Colonic mucosa (tissue), 4 donors: ENCODE results near the gene ZRSR2. TPM values are rescaled to one million over a fixed set of nuclear protein-coding genes. Genes with fewer than 3 reads are reported as not detected.
A peak's percentile ranks its signal among the peaks of the same experiment; 100 is the strongest.

Source experiments
- DNase-seq: peaks from one replicate; pipeline ENCODE4 v3.0.0-alpha.2; 2020
- H3K27ac ChIP-seq: fragments of 200-600 bp; one replicate; pipeline ENCODE4 v1.8.0; 2021
- H3K27me3 ChIP-seq: fragments of 200-600 bp; one replicate; pipeline ENCODE4 v1.8.0; 2021
- H3K36me3 ChIP-seq: fragments of 200-600 bp; one replicate; pipeline ENCODE4 v1.8.0; 2021
- H3K4me1 ChIP-seq: fragments of 200-600 bp; one replicate; pipeline ENCODE4 v1.8.0; 2021; ENCODE audit warnings: mild to moderate bottlenecking
- H3K4me3 ChIP-seq: fragments of 200-600 bp; one replicate; pipeline ENCODE4 v1.8.0; 2021
- H3K9ac ChIP-seq, 2 donors: one replicate each; pipeline ENCODE4 v1.7.0; 2013; ENCODE audit warnings: control low read depth in 2 of 2, low read depth in 2 of 2, low read length in 2 of 2
- H3K9me3 ChIP-seq: fragments of 200-600 bp; one replicate; pipeline ENCODE4 v1.8.0; 2021
- CTCF ChIP-seq: fragments of 200-600 bp; IDR thresholded peaks from one replicate; pipeline ENCODE4 v1.8.0; 2022; ENCODE audit warnings: antibody characterized with exemption, mild to moderate bottlenecking
- intact Hi-C: fragments of 100-400 bp; cut with DNase I; formaldehyde crosslinking; loops from one replicate; pipeline ENCODE4 v1.14.1; 2022
- total RNA-seq, 2 donors: library from RNA; stranded (reverse); fragmentation: NEBNext Ultra II Directional in 1 of 2; extraction: Animal tissue kit (Norgen Biotek cat#: 25700) in 1 of 2; gene quantifications; one replicate each; pipeline ENCODE4 v1.2.1, GENCODE V29; 2021
- donor health status: healthy.
- donor health status: DM: no; HTN: no; CAD: no.
- donor health status: DM: no; HTN: no; CAD: no.

The ZRSR2 gene
- total RNA-seq, 2 donors from 2014 or later = 7.9 to 8.4 TPM

GRCh38 chrX:15854712-15855567 is 64.7 kb downstream of the ZRSR2 start, which contains the start of gene AP1S2:
Gene AP1S2 (minus strand): TSS chrX:15854813. CDS start chrX:15852524, 2,289 bp downstream.
- Histone ChIP-seq H3K4me1 (peaks cover 4% of the 10 kb centered on the region), H3K9ac (peak within 1 kb of the TSS; percentile 52 to 73), H3K36me3 (no peaks in the 10 kb centered on the region), H3K9me3 (no peaks in the 10 kb centered on the region), H3K27ac (peak within 1 kb of the TSS; percentile 90), H3K4me3 (peak within 1 kb of the TSS; percentile 79), H3K27me3 (no peaks in the 10 kb centered on the region)
- TF ChIP-seq CTCF = no peak
- DNase-seq = peak; percentile 97
- intact Hi-C loops = no loop called here

- Histone ChIP-seq H3K9ac (peak overlapping the region; percentile 52 to 54), H3K9me3 (no peaks in the 10 kb centered on the region), H3K27ac (peak overlapping the region; percentile 90), H3K36me3 (no peaks in the 10 kb centered on the region), H3K4me1 (peaks cover 4% of the 10 kb centered on the region), H3K4me3 (peak overlapping the region; percentile 79), H3K27me3 (no peaks in the 10 kb centered on the region)
- no peak for DNase-seq
- intact Hi-C loops = no loop called here
- no peak for TF ChIP-seq CTCF
Measured at GRCh38 chrX:15855568-15856221, 65.4 kb downstream of the ZRSR2 start.

GRCh38 chrX:15856222-15856587 is 65.9 kb downstream of the ZRSR2 start:
- Histone ChIP-seq H3K27me3 (no peaks in the 10 kb centered on the region), H3K9me3 (no peaks in the 10 kb centered on the region), H3K9ac (no peak overlapping the region), H3K4me1 (peaks cover 4% of the 10 kb centered on the region), H3K4me3 (no peak overlapping the region), H3K36me3 (no peaks in the 10 kb centered on the region), H3K27ac (no peak overlapping the region)
- intact Hi-C loops = no loop called here
- TF ChIP-seq CTCF = no peak
- DNase-seq = no peak

- no peak overlapping the region for H3K27ac ChIP-seq
- no peaks in the 10 kb centered on the region for H3K27me3 ChIP-seq
- H3K36me3 ChIP-seq = no peaks in the 10 kb centered on the region
- no peak for DNase-seq
- intact Hi-C loops = no loop called here
- TF ChIP-seq CTCF = no peak
- no peak overlapping the region for H3K4me3 ChIP-seq
- no peaks in the 10 kb centered on the region for H3K9me3 ChIP-seq
- H3K9ac ChIP-seq = no peak overlapping the region
- H3K4me1 ChIP-seq = peaks cover 4% of the 10 kb centered on the region
Measured at GRCh38 chrX:15856636-15857035, 66.4 kb downstream of the ZRSR2 start.

GRCh38 chrX:15858051-15858450 is 67.8 kb downstream of the ZRSR2 start:
- no peak overlapping the region for H3K27ac ChIP-seq
- no peak for DNase-seq
- H3K4me3 ChIP-seq = no peak overlapping the region
- no peak for TF ChIP-seq CTCF
- H3K36me3 ChIP-seq = no peaks in the 10 kb centered on the region
- intact Hi-C loops = no loop called here
- H3K9me3 ChIP-seq = no peaks in the 10 kb centered on the region
- no peaks in the 10 kb centered on the region for H3K27me3 ChIP-seq
- peaks cover 4% of the 10 kb centered on the region for H3K4me1 ChIP-seq
- H3K9ac ChIP-seq = no peak overlapping the region
